GM12872 (cell line): Measurements from ENCODE around the gene OLFML2B.

Experiments
- TF ChIP-seq, protein P1 (sequence below): IDR thresholded peaks from 3 replicates; pipeline ENCODE4 v1.5.1; 2011; ENCODE audit warnings: low read depth, mild to moderate bottlenecking, low read length, moderate library complexity; ENCODE audit not compliant: insufficient read depth

OLFML2B gene

DNA sequence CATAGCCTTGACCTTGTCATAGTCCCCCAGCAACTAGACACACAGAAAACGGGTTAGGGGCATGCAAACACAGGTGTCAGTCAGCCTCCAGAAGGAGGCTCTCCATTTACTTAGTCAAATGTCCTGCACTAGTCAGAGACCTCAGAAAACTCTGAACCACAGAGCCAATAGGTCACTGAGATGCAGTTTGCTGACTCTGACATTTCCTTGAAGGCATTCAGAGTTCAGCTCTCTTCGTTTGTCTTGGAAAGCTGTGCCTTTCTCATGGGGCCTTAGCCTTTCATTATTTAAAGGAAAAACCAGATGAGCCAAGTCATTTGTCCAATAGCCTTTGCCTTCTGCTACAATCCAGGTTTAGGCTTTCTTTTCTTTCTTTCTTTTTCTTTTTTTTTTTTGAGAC is 3.5 kb downstream of the OLFML2B start:
- TF ChIP-seq, protein P1, sequence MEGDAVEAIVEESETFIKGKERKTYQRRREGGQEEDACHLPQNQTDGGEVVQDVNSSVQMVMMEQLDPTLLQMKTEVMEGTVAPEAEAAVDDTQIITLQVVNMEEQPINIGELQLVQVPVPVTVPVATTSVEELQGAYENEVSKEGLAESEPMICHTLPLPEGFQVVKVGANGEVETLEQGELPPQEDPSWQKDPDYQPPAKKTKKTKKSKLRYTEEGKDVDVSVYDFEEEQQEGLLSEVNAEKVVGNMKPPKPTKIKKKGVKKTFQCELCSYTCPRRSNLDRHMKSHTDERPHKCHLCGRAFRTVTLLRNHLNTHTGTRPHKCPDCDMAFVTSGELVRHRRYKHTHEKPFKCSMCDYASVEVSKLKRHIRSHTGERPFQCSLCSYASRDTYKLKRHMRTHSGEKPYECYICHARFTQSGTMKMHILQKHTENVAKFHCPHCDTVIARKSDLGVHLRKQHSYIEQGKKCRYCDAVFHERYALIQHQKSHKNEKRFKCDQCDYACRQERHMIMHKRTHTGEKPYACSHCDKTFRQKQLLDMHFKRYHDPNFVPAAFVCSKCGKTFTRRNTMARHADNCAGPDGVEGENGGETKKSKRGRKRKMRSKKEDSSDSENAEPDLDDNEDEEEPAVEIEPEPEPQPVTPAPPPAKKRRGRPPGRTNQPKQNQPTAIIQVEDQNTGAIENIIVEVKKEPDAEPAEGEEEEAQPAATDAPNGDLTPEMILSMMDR: no peak

DNA sequence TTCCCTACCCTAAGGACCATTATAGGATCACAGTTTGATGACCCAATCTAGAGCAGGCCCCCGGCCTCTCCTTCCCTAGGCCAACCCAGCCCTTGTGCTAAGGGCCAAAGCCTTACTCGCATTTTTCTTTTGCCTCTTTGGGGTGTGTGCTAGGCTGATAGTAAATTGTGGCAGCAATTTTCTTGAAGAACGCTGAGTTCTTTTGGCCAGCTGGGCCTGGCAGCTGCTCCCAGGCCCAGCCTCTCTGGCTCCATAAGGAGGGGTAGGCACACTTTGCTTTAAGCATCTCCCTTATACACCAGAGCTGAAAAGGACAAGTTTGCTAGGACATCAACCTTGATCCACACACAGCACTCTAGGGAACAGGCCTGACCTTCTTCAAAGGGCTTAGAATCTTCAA is 4.2 kb downstream of the OLFML2B start:
- TF ChIP-seq, protein P1: no peak

DNA sequence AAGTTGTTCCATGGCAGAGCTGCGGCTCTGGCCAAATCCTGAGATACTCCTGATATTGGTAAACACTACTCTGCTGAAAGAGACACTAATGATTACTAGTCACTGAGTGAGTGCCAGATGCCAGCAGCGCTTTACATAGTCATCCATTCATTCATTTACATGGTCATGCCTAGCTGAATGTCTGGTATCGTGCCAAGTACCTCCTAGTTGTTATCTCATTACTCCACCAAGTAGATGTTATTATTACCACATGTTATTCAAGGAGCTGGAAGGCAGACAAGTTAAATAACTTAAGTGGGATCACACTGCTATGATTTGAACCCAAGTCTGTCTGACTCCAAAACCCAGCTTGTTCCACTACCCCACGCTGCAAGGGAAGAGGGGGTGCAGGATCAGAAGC is 4.7 kb downstream of the OLFML2B start:
- TF ChIP-seq, protein P1: no peak

DNA sequence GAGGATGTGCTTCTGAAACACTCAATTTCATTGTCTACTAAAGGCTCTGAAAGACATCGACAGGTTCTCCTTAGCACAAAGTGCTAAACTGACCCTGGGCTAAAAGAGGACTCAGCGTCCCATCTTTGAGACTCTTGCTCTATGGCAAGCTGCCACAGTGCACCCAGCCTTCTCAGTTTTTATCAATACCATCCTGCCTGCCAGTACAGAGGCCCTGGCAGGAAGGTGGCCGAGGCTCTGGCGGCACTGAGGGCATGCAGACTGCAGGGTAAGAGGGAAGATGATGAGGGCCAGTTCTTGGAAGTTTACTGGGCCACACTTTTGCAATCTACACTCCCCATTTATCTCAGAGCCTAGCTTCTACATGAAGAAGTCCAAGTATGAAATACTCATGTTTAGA is 5.3 kb downstream of the OLFML2B start:
- TF ChIP-seq, protein P1: no peak

DNA sequence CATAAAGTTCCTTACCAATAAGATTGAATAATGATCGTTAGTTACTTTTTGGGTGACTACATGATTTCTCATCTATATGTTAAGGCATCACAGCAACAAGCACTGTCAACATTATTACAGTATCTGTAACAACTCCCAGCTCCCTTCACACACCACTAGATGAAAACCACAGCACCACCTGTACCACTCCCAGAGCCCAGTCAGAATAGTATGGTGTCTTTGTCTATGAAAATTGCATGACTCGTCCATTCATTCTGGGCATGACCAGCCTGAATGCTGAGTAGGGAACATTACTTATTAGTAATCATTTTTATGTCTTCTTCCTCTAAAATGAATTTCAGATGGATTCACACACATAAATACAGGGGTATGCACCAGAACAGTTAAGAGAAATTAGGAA is 7.0 kb downstream of the OLFML2B start:
- TF ChIP-seq, protein P1: no peak

DNA sequence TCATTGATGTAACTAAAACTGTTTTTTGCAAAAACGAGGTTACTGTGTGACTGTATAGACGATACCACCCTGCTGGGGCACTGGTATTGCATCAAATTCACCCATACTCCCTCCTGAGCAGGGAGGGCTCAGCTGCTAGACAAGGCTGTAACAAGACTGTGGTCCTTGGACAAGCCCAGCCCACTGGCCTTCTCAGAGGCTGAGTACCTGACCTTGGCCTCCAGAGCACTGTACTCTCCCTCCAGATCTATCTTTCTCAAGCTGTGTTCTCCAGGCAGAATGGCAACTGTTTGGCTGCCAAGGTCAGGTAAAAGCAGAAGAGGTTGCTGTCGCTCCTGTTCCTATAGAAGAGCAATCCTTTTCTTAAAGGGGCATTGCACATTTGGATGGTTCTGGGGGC is 8.5 kb downstream of the OLFML2B start:
- TF ChIP-seq, protein P1: no peak

DNA sequence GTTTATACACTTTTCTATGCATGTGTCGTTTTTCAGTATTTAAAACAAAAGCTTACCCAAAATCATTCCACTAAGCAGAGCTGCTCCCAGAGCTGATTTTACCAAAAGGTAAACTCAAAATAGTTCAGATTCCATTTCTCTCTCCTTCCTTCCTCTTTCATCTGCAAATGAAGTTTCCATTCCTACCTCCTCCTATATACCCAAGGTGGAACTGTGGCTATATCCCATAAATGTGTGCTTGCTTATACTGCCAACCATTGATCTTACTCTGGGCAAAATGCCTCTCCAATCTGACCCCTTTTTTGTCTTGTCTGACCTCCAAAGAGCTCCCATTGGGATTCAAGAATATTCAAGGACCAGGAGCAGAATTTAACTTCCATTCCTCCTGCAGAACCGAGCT is 9.5 kb downstream of the OLFML2B start:
- TF ChIP-seq, protein P1: no peak

DNA sequence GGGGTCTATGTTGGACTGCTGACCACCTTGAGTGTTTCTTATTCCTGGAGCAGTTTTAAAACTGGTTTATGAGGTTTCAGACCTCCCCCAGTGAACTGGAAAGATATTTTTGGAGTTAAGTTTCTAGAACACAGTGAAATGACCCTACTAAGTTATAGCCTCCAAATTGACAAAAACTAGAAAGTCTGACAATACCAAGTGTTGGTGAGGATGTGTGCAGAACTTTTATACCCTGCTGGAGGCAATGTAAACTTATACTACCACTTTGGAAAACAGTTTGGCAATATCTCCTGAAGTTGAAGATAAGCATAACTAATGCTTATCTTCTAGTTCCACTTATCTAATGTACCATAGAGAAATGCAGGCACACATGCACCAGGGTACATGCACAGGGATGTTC is 10.4 kb downstream of the OLFML2B start:
- TF ChIP-seq, protein P1: no peak
